Measurements from ENCODE around the gene VWA1. TPM values are rescaled to one million over a fixed set of nuclear protein-coding genes. Genes with fewer than 3 reads are reported as not detected.

VWA1 gene
- total and polyA plus RNA-seq, 8 donors = 7.6 to 64.8 (median 23.0) TPM

GRCh38 chr1:1399187-1399871 is 36.2 kb upstream of the VWA1 start, which contains the start of gene CCNL2:
TSS of gene CCNL2 (minus strand) at chr1:1399335. CDS start at chr1:1399306, 29 bp downstream.
- 0 to 1% (median 0%) methylated on average over 22 to 86 of the region's 86 CpGs for WGBS, 5 donors
- peak within 1 kb of the TSS; percentile 84 to 94 (median 90) for H3K27ac ChIP-seq
- H3K4me1 ChIP-seq = peaks cover 26 to 78% (median 59%) of the 10 kb centered on the region in 4 donors
- intact Hi-C loops (cut with DNase I; ENCODE audit: low total_unique reads) = no loop called here
- peak; percentile 99 to 100 for DNase-seq
- no peaks in the 10 kb centered on the region for H3K9me3 ChIP-seq
- H3K36me3 ChIP-seq = peaks cover 62 to 77% (median 75%) of the 10 kb centered on the region in 4 donors
- TF ChIP-seq EP300 (IDR thresholded peaks at IDR 0.05) (no peak), CTCF (IDR thresholded peaks at IDR 0.05) (peak in 5 of 7 experiments; percentile 56 to 81 (median 65)), POLR2AphosphoS5 (IDR thresholded peaks at IDR 0.05) (peak in 2 of 3 donors; percentile 77 to 94), POLR2A (IDR thresholded peaks at IDR 0.05) (no peak)
- no peaks in the 10 kb centered on the region for H3K27me3 ChIP-seq
- H3K4me3 ChIP-seq = peak within 1 kb of the TSS; percentile 87 to 100 (median 99)

- WGBS, 5 donors = 3 to 7% (median 4%) methylated on average over 11 to 34 of the region's 34 CpGs
Measured at GRCh38 chr1:1399872-1400575, 35.5 kb upstream of the VWA1 start.

GRCh38 chr1:1400576-1401456 is 34.7 kb upstream of the VWA1 start:
- peaks cover 60 to 77% (median 74%) of the 10 kb centered on the region in 4 donors for H3K36me3 ChIP-seq
- H3K27ac ChIP-seq = peak overlapping the region; percentile 84 to 94 (median 90)
- TF ChIP-seq POLR2AphosphoS5 (IDR thresholded peaks at IDR 0.05) (peak in 1 of 3 donors; percentile 6), POLR2A (IDR thresholded peaks at IDR 0.05) (no peak), CTCF (IDR thresholded peaks at IDR 0.05) (no peak), EP300 (IDR thresholded peaks at IDR 0.05) (no peak)
- intact Hi-C loops (cut with DNase I; ENCODE audit: low total_unique reads) = no loop called here
- H3K4me1 ChIP-seq = peaks cover 31 to 84% (median 69%) of the 10 kb centered on the region in 4 donors
- no peaks in the 10 kb centered on the region for H3K27me3 ChIP-seq
- 66 to 85% (median 71%) methylated on average over 17 to 22 of the region's 22 CpGs for WGBS, 5 donors
- peak overlapping the region; percentile 87 to 100 (median 99) for H3K4me3 ChIP-seq
- H3K9me3 ChIP-seq = no peaks in the 10 kb centered on the region
- no peak for DNase-seq

More at GRCh38 chr1:1399872-1400575, 35.5 kb upstream of the VWA1 start:
- Histone ChIP-seq H3K27ac (peak overlapping the region; percentile 84 to 94 (median 90)), H3K4me1 (peaks cover 26 to 84% (median 64%) of the 10 kb centered on the region in 4 donors), H3K36me3 (peaks cover 62 to 77% (median 75%) of the 10 kb centered on the region in 4 donors), H3K9me3 (no peaks in the 10 kb centered on the region), H3K4me3 (peak overlapping the region; percentile 87 to 100 (median 99)), H3K27me3 (no peaks in the 10 kb centered on the region)
- intact Hi-C loops (cut with DNase I; ENCODE audit: low total_unique reads) = no loop called here
- TF ChIP-seq POLR2AphosphoS5 (IDR thresholded peaks at IDR 0.05) = peak in 2 of 3 donors; percentile 2 to 7
- TF ChIP-seq CTCF (IDR thresholded peaks at IDR 0.05) = no peak
- no peak for DNase-seq
